Panc1 (cell line): ENCODE data around the gene GPA33. TPM values are rescaled to one million over a fixed set of nuclear protein-coding genes. Genes with fewer than 3 reads are reported as not detected.

Experiments used
- ATAC-seq: fragments of 200-7000 bp; cut with Tn5 transposase; 2 replicates; pipeline ENCODE4 v1.9.1; 2020; ENCODE audit warnings: mild to moderate bottlenecking, moderate library complexity
- BruUV-seq: library from RNA; stranded (reverse); fragments of 400-500 nt; replicated peaks from 2 replicates; lab custom pipeline; 2021; lab: Mats Ljungman, UMichigan
- CTCF ChIA-PET: fragments of 300-600 bp; sonication (Branson Sonifier 250); formaldehyde crosslinking; loops from one replicate; lab custom pipeline; 2022; ENCODE audit warnings: antibody characterized with exemption; lab: Charles Lee
- POLR2A ChIA-PET: fragments of 300-600 bp; sonication (Branson Sonifier 250); formaldehyde crosslinking; loops from one replicate; lab custom pipeline; 2022; ENCODE audit warnings: antibody characterized with exemption; lab: Charles Lee
- DNase-seq: peaks from one replicate; pipeline ENCODE4 v3.0.0-alpha.2; 2010; ENCODE audit warnings: low read depth, low spot score
- H3K27ac ChIP-seq: 2 replicates; pipeline ENCODE4 v1.5.1; 2011; ENCODE audit warnings: mild to moderate bottlenecking, low read length, inconsistent platforms
- H3K27me3 ChIP-seq: fragments of 200-500 bp; sonication (Bioruptor generic); 2 replicates; pipeline ENCODE4 v1.6.0; 2014; ENCODE audit warnings: low read length, inconsistent platforms; ENCODE audit not compliant: control insufficient read depth, insufficient read depth
- H3K36me3 ChIP-seq: fragments of 200-500 bp; sonication (Bioruptor generic); 2 replicates; pipeline ENCODE4 v1.5.1; 2014; ENCODE audit warnings: inconsistent platforms, mild to moderate bottlenecking, low read length, moderate library complexity; ENCODE audit not compliant: control insufficient read depth, insufficient read depth
- H3K4me1 ChIP-seq: 2 replicates; pipeline ENCODE4 v1.5.1; 2011; ENCODE audit warnings: inconsistent platforms, mild to moderate bottlenecking, low read length, moderate library complexity; ENCODE audit not compliant: control insufficient read depth, insufficient read depth
- H3K4me3 ChIP-seq, 2 experiments: 2 replicates each; pipeline ENCODE4 v1.5.1; 2011 to 2012; ENCODE audit warnings: low read depth in 2 of 2, low read length in 2 of 2, mild to moderate bottlenecking in 2 of 2, inconsistent platforms in 1 of 2, moderate library complexity in 1 of 2
- H3K9me3 ChIP-seq: fragments of 200-500 bp; sonication (Bioruptor generic); 2 replicates; pipeline ENCODE4 v1.5.1; 2014; ENCODE audit warnings: low read depth, mild to moderate bottlenecking, inconsistent platforms, low read length, moderate library complexity; ENCODE audit not compliant: control insufficient read depth, insufficient read depth
- POLR2AphosphoS5 ChIP-seq: IDR thresholded peaks from 2 replicates; pipeline ENCODE4 v1.6.1; 2012; ENCODE audit warnings: mild to moderate bottlenecking, low read depth, low read length, moderate library complexity
- SIN3A ChIP-seq: IDR thresholded peaks from 2 replicates; pipeline ENCODE4 v1.6.1; 2012; ENCODE audit warnings: low read depth, mild to moderate bottlenecking, low read length, moderate library complexity, borderline replicate concordance; ENCODE audit not compliant: insufficient read depth
- TCF7L2 ChIP-seq: IDR thresholded peaks from 2 replicates; pipeline ENCODE4 v1.6.1; 2011; ENCODE audit warnings: mild to moderate bottlenecking, low read depth, low read length, inconsistent platforms
- in situ Hi-C: cut with HindIII; loops from 2 replicates; pipeline ENCODE4 v1.10.0; 2016; ENCODE audit warnings: low sequenced_read_pairs, low pct_unique_long_range_greater_than_20kb
- intact Hi-C: fragments of 100-400 bp; cut with micrococcal nuclease; formaldehyde crosslinking; loops from one replicate; pipeline ENCODE4 v1.10.0; 2022; ENCODE audit not compliant: unreplicated experiment
- total RNA-seq: library from RNA; stranded (reverse); gene quantifications from one replicate; pipeline ENCODE4 v1.2.1, GENCODE V29; 2021; ENCODE audit not compliant: unreplicated experiment
- TF ChIP-seq, protein P1 (sequence below): fragments of 450-650 bp; IDR thresholded peaks from 2 replicates; pipeline ENCODE4 v1.5.1; 2017; ENCODE audit warnings: mild to moderate bottlenecking
- TF ChIP-seq, protein P2 (sequence below), 2 experiments: IDR thresholded peaks; 2 replicates each; pipeline ENCODE4 v1.6.1; 2011 to 2012; ENCODE audit warnings: low read depth in 2 of 2, control low read depth in 1 of 2, low read length in 1 of 2, mild to moderate bottlenecking in 1 of 2, moderate library complexity in 1 of 2; ENCODE audit not compliant: insufficient read depth in 1 of 2

The GPA33 gene
- total RNA-seq, 1 experiment from 2014 or later: 0.18 TPM

DNA sequence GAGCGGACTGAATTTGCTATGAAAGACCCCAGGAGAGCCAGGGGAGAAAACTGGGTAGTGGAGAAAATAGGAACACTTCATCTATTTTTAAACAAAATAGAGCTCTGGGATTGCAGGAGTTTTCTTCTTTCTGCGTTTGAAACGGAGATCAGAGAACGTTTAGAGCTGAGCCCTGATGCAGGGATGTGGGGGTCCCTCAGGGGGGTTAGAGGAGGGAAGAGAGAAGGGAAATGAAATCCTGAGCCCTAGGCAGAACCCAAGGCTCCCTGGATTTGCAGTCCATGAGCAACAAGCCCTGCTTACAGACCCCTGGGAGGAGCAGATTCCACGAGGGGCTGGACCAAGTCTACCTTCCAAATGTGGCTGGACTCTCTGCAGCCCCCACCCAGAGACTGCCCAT is 25.5 kb upstream of the GPA33 start:
- ATAC-seq: no peak
- POLR2A ChIA-PET: no interaction called here
- in situ Hi-C loops: no loop called here
- no peak for DNase-seq
- H3K4me1 ChIP-seq: no peaks in the 10 kb centered on the region
- no peaks in the 10 kb centered on the region for H3K9me3 ChIP-seq
- no peak overlapping the region for H3K27ac ChIP-seq
- CTCF ChIA-PET: no interaction called here
- H3K27me3 ChIP-seq: peaks cover 4% of the 10 kb centered on the region; the same call in 1 of the 2 replicates
- H3K4me3 ChIP-seq: no peak overlapping the region
- H3K36me3 ChIP-seq: no peaks in the 10 kb centered on the region
- TF ChIP-seq SIN3A: no peak
- intact Hi-C loops: no loop called here
- BruUV-seq: no TSS peak

DNA sequence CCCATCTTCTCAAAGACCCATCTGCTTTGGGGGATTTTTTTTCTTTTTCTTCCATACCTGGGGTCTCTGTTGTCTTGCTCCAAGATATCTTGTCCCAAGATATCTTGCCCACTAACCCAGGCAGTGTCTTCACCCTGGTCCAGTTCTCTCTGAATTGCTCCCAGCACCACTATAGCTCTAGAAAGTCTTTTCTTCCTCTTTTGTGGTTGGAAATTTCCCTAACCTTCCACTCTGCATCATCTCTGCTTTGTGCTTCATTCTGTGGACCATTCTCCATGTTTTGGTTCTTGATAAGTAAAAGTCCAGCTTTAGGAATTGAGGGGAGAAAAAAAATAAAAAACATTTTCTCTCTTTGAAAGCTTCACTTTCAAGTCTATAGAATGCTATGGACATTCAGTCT is 24.5 kb upstream of the GPA33 start:
- H3K27ac ChIP-seq: no peak overlapping the region
- H3K36me3 ChIP-seq: no peaks in the 10 kb centered on the region
- BruUV-seq: no TSS peak
- no peaks in the 10 kb centered on the region for H3K9me3 ChIP-seq
- in situ Hi-C loops: no loop called here
- ATAC-seq (no peak), DNase-seq (no peak)
- POLR2A ChIA-PET: no interaction called here
- TF ChIP-seq POLR2AphosphoS5 (no peak), TCF7L2 (no peak), SIN3A (no peak)
- TF ChIP-seq, protein P1, sequence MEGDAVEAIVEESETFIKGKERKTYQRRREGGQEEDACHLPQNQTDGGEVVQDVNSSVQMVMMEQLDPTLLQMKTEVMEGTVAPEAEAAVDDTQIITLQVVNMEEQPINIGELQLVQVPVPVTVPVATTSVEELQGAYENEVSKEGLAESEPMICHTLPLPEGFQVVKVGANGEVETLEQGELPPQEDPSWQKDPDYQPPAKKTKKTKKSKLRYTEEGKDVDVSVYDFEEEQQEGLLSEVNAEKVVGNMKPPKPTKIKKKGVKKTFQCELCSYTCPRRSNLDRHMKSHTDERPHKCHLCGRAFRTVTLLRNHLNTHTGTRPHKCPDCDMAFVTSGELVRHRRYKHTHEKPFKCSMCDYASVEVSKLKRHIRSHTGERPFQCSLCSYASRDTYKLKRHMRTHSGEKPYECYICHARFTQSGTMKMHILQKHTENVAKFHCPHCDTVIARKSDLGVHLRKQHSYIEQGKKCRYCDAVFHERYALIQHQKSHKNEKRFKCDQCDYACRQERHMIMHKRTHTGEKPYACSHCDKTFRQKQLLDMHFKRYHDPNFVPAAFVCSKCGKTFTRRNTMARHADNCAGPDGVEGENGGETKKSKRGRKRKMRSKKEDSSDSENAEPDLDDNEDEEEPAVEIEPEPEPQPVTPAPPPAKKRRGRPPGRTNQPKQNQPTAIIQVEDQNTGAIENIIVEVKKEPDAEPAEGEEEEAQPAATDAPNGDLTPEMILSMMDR: no peak
- TF ChIP-seq, protein P2, sequence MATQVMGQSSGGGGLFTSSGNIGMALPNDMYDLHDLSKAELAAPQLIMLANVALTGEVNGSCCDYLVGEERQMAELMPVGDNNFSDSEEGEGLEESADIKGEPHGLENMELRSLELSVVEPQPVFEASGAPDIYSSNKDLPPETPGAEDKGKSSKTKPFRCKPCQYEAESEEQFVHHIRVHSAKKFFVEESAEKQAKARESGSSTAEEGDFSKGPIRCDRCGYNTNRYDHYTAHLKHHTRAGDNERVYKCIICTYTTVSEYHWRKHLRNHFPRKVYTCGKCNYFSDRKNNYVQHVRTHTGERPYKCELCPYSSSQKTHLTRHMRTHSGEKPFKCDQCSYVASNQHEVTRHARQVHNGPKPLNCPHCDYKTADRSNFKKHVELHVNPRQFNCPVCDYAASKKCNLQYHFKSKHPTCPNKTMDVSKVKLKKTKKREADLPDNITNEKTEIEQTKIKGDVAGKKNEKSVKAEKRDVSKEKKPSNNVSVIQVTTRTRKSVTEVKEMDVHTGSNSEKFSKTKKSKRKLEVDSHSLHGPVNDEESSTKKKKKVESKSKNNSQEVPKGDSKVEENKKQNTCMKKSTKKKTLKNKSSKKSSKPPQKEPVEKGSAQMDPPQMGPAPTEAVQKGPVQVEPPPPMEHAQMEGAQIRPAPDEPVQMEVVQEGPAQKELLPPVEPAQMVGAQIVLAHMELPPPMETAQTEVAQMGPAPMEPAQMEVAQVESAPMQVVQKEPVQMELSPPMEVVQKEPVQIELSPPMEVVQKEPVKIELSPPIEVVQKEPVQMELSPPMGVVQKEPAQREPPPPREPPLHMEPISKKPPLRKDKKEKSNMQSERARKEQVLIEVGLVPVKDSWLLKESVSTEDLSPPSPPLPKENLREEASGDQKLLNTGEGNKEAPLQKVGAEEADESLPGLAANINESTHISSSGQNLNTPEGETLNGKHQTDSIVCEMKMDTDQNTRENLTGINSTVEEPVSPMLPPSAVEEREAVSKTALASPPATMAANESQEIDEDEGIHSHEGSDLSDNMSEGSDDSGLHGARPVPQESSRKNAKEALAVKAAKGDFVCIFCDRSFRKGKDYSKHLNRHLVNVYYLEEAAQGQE (IDR thresholded peaks at IDR 0.05; ENCODE audit: insufficient read depth in 1 of 2, low read depth in 2 of 2, low read length in 1 of 2): no peak
- H3K4me3 ChIP-seq: no peak overlapping the region
- H3K27me3 ChIP-seq: peaks cover 4% of the 10 kb centered on the region; the same call in 1 of the 2 replicates
- H3K4me1 ChIP-seq: no peaks in the 10 kb centered on the region
- intact Hi-C loops: no loop called here
- CTCF ChIA-PET: no interaction called here

DNA sequence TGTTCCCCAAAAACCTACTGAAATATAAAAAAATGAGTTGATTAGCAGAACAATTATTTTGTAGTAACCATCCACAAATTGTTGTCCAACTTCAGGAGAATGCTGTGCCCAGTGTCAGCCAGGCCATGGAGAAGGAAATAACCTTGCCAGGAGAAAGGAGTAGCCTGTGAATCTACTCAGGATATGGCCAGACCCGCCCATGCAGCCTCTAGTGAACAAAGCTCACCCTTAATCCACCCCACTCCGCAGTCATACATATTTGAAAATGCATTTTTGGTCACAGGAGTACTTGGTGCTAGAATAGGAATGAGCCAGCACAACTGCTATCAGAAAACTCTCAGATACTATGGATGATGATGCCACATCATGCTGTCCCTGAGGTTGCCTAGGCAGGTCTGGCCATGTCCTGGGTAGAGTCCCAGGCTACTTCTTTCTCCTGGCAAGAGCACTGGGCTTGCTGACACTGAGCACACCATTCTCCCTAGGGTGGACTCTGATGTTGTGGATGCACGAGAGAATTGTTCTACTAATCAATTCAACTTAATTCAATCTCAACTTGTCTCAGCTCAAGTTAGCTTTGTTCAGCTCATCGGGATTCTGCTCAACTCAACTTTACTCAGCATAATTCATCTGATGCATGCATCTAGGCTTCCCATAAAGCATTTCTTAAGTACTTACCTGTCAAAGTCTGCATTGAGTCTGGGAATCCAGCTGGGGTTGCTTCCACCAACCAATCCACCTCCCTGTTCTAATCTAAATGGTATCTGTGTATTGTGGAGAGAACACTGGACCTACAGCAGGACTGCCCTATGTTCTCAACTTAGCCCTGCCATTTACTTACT is 21.9 kb upstream of the GPA33 start:
- no peak overlapping the region for H3K27ac ChIP-seq
- no peak for DNase-seq
- no TSS peak for BruUV-seq
- intact Hi-C loops: no loop called here
- TF ChIP-seq, protein P2 (IDR thresholded peaks at IDR 0.05; ENCODE audit: insufficient read depth in 1 of 2, low read depth in 2 of 2, low read length in 1 of 2): no peak
- no peak for TF ChIP-seq POLR2AphosphoS5
- no peaks in the 10 kb centered on the region for H3K9me3 ChIP-seq
- no peak overlapping the region for H3K4me3 ChIP-seq
- no peak for ATAC-seq
- ChIA-PET CTCF (no interaction called here), POLR2A (no interaction called here)
- in situ Hi-C loops: no loop called here
- H3K36me3 ChIP-seq: no peaks in the 10 kb centered on the region
- H3K27me3 ChIP-seq: peaks cover 4% of the 10 kb centered on the region; the same call in 1 of the 2 replicates
- no peaks in the 10 kb centered on the region for H3K4me1 ChIP-seq
